HG03521 (cell line): ENCODE results near the gene CNTNAP2.

ENCODE experiments used
- ATAC-seq: cut with Tn5 transposase; IDR thresholded peaks from one replicate; pipeline ENCODE4 v1.9.1; 2021; ENCODE audit warnings: mild to moderate bottlenecking, moderate library complexity; ENCODE audit not compliant: unreplicated experiment

Gene CNTNAP2

GRCh38 chr7:147861945-147862344, 1745.3 kb downstream of the CNTNAP2 start:
- ATAC-seq, result no peak

GRCh38 chr7:147869456-147869855, 1752.9 kb downstream of the CNTNAP2 start:
- no peak for ATAC-seq

GRCh38 chr7:147878912-147879661, 1762.5 kb downstream of the CNTNAP2 start:
- ATAC-seq, result no peak

GRCh38 chr7:147885869-147886268, 1769.3 kb downstream of the CNTNAP2 start:
- no peak for ATAC-seq

DNA sequence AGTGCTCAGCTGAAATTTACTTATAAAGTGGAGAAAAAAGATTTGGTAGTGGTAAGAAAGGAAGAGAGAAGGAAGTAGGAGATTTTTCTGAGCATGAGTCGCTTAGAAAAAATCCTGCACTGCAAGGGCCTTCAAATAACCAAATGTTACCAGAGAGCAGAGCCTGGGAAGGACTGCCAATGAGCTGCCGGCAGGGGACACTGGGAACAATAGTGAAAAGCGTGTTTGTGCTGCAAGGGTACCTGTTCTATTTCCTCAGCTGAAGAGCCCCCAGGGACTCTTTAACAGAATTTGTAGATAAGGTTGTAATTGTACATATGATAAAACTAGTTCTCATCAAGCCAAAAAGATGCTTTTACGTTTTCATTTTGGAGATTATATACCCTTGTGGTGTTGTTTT, 1777.7 kb downstream of the CNTNAP2 start:
- no peak for ATAC-seq

DNA sequence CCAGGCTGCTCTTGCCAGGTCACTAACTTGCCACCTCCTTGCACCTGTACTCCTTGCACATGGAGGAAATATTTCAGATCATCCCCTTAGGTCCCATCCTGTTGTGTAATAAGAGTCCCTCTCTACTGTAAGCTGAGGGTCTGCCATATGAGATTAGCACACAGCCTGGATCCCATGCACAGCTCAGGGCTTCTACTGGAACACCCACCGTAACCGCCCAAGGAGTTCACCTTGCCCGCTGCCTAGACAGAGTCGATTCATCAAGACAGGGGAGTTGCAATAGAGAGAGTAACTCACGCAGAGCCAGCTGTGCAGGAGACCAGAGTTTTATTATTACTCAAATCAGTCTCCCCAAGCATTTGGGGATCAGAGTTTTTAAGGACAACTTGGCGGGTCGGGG, 1779.5 kb downstream of the CNTNAP2 start:
- no peak for ATAC-seq

DNA sequence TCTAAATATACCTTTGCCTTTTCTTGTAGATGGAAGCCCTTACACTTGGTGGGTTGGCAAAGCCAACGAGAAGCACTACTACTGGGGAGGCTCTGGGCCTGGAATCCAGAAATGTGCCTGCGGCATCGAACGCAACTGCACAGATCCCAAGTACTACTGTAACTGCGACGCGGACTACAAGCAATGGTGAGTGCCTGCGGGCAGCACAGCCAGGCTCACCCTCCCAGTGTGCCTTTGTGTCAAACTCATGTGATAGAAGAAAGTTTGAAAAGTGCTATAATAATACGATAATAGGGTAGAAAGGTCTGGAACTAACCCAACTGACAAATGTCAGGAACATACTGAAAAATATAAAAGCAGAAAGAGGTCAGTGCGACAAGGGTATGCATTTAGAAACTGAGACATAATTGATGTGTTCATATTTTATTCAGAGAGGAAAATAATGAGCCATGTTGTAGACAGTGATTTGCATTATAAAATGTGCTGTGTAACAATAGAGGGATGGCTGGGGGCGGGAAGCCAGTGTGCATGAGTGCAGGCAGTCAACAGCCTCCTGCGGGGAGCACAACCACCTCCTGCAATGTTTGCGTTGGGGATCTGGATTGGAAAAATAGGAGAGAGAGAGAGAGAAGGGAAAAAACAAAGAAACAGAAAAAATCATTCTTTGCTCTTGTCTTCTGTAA, 1787.1 kb downstream of the CNTNAP2 start:
- ATAC-seq, result no peak

DNA sequence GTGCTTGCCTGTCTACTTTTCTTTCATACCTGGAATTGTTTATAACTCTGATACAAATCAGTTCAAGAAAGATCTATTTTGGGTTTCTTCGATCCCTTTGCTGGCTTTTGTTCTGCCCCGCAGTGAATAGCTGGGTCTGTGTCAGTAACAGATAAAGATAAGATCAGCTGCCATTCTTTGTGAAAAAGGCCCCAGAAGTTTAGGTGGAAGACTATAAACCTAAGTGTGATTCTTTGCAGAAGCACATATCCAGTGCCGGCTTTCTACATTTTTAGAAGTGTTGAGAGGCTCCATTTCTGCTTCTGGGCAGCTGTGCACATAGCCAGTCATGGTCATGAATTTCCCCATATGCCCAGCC, 1787.6 kb downstream of the CNTNAP2 start:
- ATAC-seq, result no peak

DNA sequence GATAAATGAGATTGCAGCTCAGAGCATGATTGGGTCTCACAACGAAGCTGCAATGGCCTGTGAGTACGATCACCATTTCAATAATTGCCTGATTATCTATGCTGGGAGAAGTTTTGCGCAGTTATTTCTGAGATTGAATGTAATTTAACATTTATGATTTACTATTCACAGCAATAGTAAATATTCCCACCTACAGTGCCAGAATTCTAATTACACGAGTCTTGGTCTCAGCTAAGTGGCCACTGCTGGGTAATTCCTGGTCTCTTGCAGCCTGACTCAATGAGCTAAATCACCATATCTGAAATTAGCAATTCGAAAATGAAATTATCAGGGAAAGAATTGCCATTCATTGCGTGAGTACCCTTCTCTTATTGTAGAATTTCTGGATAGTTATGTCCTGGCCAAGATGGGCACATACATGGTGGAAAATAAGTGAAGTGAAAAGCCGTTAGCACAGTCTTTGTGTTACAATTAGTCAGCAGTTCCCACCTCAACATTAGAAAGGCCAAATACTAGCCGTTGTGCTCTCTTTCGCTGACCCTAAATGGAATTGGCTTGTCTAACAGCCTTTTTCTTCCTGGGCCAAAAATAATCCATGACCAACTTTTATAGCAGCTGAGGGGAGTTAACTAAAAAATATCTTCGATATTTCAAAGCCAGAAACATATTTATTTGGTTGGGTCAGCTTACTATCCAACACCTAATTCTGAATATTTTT, 1793.0 kb downstream of the CNTNAP2 start:
- ATAC-seq, result no peak

- ATAC-seq, result no peak
Measured at GRCh38 chr7:147911201-147911601, 1794.6 kb downstream of the CNTNAP2 start.

GRCh38 chr7:147912291-147912690, 1795.7 kb downstream of the CNTNAP2 start:
- ATAC-seq, result no peak

- ATAC-seq, result no peak
Measured at GRCh38 chr7:147912946-147913638, 1796.5 kb downstream of the CNTNAP2 start.

DNA sequence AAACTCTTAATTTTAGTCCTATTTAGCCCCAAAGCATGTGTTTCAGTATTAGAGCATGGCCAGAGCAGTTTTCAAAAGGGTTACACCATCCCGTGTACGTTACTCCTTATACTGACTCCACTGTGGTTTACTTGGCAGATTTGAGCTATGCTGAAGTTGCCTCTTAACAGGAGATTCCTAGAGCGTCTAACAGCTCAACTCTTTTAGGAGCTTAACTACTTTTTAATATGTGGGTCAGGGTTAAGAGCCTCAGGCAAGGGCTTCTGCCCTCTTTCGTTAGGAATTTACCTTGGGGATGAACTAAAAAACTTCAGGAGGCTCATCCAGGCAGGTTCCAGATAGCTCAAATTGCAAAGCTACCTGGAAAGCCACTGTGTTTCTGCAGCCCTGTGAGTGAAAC, 1799.2 kb downstream of the CNTNAP2 start:
- no peak for ATAC-seq

GRCh38 chr7:147916573-147916972, 1800.0 kb downstream of the CNTNAP2 start:
- no peak for ATAC-seq

DNA sequence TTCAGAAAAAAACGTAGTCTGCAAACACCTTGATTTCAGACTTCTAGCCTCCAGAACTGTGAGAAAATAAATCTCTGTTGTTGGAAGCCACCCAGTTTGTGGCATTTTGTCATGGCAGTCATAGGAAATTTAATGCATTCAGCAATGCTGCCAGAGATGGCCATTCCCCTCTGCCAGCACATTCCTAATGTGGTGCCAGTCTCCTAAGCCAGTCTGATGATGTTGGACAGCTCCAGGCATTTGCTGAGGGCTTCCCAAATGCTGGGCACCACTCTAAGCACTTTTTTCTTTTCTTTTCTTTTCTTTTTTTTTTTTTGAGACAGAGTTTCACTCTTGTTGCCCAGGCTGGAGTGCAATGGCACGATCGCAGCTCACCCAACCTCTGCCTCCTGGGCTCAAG, 1807.2 kb downstream of the CNTNAP2 start:
- ATAC-seq, result no peak

DNA sequence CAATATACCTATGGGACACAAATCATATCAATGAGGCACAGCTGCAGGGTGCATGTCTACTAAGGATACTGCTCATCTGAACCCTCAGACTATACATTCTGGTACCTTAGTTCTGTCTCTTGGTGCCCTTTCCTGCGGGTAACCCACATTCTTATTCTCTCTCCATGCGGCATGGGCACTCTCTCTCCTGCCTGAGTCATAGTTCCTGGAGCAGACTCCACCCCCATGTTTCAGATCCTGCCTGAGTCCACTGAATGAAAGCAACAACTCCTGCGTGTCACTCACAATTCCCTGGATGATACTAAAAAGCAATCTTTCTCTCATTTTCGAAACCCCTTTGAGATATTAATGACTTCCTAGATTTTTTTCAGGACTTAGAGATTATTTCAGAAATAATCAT, 1820.8 kb downstream of the CNTNAP2 start:
- ATAC-seq, result no peak

- ATAC-seq, result no peak
Measured at GRCh38 chr7:147941381-147941780, 1824.8 kb downstream of the CNTNAP2 start.

GRCh38 chr7:147944321-147944720, 1827.7 kb downstream of the CNTNAP2 start:
- no peak for ATAC-seq

DNA sequence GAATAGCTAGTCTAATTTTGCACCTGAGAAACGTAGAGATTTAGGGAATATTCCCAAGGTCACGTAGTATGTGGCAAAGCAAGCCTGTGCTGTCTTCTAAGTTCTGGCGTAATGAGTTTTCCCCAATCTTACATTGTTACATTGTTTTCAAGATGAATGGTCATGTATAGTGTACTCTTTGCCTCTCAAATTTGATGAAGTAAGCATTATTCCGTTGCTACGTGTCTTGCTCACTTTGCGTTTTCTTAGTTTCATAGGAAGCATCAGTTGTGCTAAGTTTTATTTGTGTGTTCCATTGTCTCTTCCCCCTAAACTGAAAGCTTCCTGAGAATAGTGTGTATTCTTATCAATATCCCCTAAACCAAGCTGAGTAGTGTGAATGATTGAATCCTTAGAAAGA, 1836.3 kb downstream of the CNTNAP2 start:
- ATAC-seq, result no peak

GRCh38 chr7:147968046-147968610, 1851.5 kb downstream of the CNTNAP2 start:
- ATAC-seq, result no peak

DNA sequence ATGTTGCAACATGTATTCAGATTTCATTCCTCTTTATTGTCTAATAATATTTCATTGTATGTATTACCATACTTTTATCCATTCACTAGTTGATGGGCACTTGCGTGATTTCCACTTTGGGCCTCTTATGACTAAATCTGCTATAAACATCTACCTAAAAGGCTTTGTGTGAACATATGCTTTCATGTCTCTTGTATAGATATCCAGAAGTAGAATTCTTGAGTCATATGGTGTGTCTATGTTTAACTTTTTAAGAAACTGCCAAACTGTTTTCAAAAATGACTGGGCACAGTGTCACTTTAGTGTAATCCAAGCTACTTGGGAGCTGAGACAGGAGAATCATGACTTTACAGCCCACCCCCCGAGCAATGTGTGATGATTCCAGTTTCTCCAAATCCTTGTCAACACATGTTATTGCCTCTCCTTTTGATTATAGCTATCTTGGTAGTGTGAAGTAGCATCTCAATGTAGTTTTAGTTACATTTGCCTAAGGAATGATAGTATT, 1855.1 kb downstream of the CNTNAP2 start:
- no peak for ATAC-seq
